RWPE2 (cell line): ENCODE data around the gene WDR1.

Experiments used
- ATAC-seq: fragments of 200-7000 bp; cut with Tn5 transposase; 3 replicates; pipeline ENCODE4 v1.9.1; 2021; ENCODE audit warnings: low read depth
- DNase-seq: peaks from one replicate; pipeline ENCODE4 v3.0.0-alpha.2; 2020; ENCODE audit warnings: low spot score
- H3K27ac ChIP-seq: fragments of 450-650 bp; 2 replicates; pipeline ENCODE4 v1.5.1; 2017; ENCODE audit warnings: mild to moderate bottlenecking; ENCODE audit not compliant: poor library complexity, severe bottlenecking
- H3K27me3 ChIP-seq: fragments of 250-450 bp; sonication (Bioruptor Pico); 2 replicates; pipeline ENCODE4 v1.5.1; 2021; ENCODE audit warnings: mild to moderate bottlenecking, moderate library complexity; ENCODE audit not compliant: insufficient read depth, poor library complexity, severe bottlenecking
- H3K36me3 ChIP-seq: fragments of 250-450 bp; sonication (Bioruptor Pico); 2 replicates; pipeline ENCODE4 v1.5.1; 2020; ENCODE audit warnings: low read depth, mild to moderate bottlenecking, moderate library complexity
- H3K4me1 ChIP-seq: fragments of 250-450 bp; sonication (Bioruptor Pico); 2 replicates; pipeline ENCODE4 v1.5.1; 2021; ENCODE audit warnings: mild to moderate bottlenecking, moderate library complexity; ENCODE audit not compliant: insufficient read depth, poor library complexity, severe bottlenecking
- H3K4me3 ChIP-seq: fragments of 250-450 bp; sonication (Bioruptor Pico); 2 replicates; pipeline ENCODE4 v1.5.1; 2021; ENCODE audit warnings: mild to moderate bottlenecking, moderate library complexity; ENCODE audit not compliant: severe bottlenecking
- H3K9me3 ChIP-seq: fragments of 250-450 bp; sonication (Bioruptor Pico); 2 replicates; pipeline ENCODE4 v1.5.1; 2021; ENCODE audit warnings: mild to moderate bottlenecking, moderate library complexity; ENCODE audit not compliant: severe bottlenecking
- CTCF ChIP-seq: fragments of 450-650 bp; IDR thresholded peaks from one replicate; pipeline ENCODE4 v1.5.1; 2017; ENCODE audit warnings: mild to moderate bottlenecking, moderate library complexity; ENCODE audit not compliant: poor library complexity, severe bottlenecking

The WDR1 gene

GRCh38 chr4:10157478-10158332, 41.1 kb upstream of the WDR1 start:
- no peaks in the 10 kb centered on the region for H3K4me1 ChIP-seq
- no peaks in the 10 kb centered on the region for H3K36me3 ChIP-seq
- no peaks in the 10 kb centered on the region for H3K9me3 ChIP-seq
- ATAC-seq (peak; percentile 71), DNase-seq (no peak)
- no peak overlapping the region for H3K27ac ChIP-seq
- TF ChIP-seq CTCF = peak; percentile 87
- H3K27me3 ChIP-seq = no peaks in the 10 kb centered on the region
- H3K4me3 ChIP-seq = no peak overlapping the region

GRCh38 chr4:10154241-10154640, 37.6 kb upstream of the WDR1 start:
- Histone ChIP-seq H3K27ac (no peak overlapping the region), H3K27me3 (no peaks in the 10 kb centered on the region), H3K9me3 (no peaks in the 10 kb centered on the region), H3K4me3 (no peak overlapping the region), H3K4me1 (no peaks in the 10 kb centered on the region), H3K36me3 (no peaks in the 10 kb centered on the region)
- DNase-seq (no peak), ATAC-seq (no peak)
- no peak for TF ChIP-seq CTCF

DNA sequence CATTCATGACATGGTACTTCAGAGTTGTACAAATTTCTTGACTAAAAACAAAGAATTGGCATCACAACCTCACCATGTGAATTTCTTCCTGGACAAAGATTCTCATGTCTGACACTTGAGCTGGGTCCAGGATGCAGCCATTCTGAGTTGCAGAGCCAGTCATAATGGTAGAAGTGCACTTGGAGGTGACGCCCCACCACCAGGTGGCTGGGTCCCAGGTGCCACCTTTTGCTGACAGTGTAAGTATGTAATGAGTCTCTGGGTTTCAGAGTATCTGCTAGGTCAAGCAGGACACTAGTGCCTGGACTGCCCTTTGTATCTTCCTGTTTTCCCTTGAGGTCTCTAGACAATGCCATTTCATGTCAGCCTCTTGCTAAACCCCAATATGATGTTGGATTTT, 36.6 kb upstream of the WDR1 start:
- Histone ChIP-seq H3K27me3 (no peaks in the 10 kb centered on the region), H3K4me1 (no peaks in the 10 kb centered on the region), H3K27ac (no peak overlapping the region), H3K9me3 (no peaks in the 10 kb centered on the region), H3K36me3 (no peaks in the 10 kb centered on the region), H3K4me3 (no peak overlapping the region)
- ATAC-seq = no peak
- no peak for TF ChIP-seq CTCF
- no peak for DNase-seq

DNA sequence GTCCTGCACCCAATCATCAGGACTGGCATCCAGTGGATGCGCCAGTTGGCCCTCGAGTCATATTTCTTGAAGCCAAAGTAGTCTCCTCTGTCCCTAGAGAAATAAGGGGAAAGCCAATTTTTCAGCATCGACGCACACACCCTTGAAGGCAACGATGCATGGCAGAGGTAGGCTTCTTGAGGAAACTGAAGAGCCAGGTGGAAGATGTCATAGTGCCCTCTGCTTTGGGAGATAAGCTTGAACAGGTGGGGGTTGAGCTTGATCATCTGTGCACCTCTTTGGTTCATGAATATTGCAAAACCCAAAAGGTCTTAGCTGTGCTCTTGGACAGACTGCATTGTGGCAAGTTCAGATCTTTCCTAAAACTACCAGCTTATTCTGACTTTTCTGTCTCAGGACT, 34.6 kb upstream of the WDR1 start:
- no peak for TF ChIP-seq CTCF
- DNase-seq (no peak), ATAC-seq (no peak)
- no peaks in the 10 kb centered on the region for H3K4me1 ChIP-seq
- H3K4me3 ChIP-seq = no peak overlapping the region
- H3K27me3 ChIP-seq = no peaks in the 10 kb centered on the region
- H3K9me3 ChIP-seq = no peaks in the 10 kb centered on the region
- H3K27ac ChIP-seq = no peak overlapping the region
- H3K36me3 ChIP-seq = no peaks in the 10 kb centered on the region

DNA sequence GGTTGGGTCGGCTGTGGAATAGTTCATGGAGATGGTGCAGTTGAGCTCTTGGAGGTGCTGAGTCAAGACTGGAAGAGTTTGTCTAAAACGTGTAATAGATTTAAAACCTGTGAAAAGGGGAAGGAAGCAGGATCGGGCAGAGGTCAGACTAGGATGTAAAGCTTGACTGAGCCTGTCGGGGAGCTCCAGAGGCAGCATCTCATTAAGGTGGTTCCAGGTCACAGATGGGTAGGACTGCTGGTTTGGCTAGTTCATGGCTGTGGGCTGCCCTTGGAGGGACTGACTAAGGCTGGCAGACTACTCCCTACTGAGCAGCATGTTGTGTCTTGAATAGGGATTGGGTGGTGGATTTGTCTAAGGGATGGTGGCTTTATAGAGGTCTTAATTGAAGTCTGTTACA, 28.4 kb upstream of the WDR1 start:
- no peak for TF ChIP-seq CTCF
- Histone ChIP-seq H3K4me3 (no peak overlapping the region), H3K27me3 (no peaks in the 10 kb centered on the region), H3K4me1 (no peaks in the 10 kb centered on the region), H3K36me3 (no peaks in the 10 kb centered on the region), H3K9me3 (no peaks in the 10 kb centered on the region), H3K27ac (no peak overlapping the region)
- DNase-seq (no peak), ATAC-seq (no peak)
